Measurements from ENCODE around the gene DCUN1D5.
A peak's percentile ranks its signal among the peaks of the same experiment; 100 is the strongest.

DNA sequence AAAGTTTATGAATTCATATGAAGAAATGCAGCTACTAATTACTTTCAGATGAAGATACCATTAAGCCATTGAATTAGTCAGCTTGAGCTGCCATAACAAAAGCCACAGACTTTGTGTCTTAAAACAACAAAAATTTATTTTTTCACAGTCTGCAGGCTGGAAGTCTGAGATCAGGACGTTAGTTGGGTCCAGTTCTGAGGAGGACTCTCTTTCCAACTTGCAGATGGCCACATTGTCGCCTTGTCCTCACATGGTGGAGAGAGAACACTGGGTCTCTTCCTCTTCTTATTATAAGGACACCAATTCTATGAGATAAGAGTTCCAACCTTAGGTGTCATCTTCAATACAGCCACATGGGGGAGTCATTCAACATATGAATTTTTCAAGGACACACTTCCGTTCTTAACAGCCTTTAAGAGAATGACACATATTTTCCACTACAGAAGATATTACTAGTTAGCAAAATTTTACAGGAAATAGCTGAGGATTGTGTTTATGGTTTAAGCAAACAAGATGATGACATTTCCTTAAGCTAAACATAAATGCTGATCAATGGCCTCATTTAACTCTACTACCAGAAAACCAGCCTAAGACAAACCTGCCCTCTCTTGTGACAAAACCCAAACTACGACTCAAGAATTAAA is 56.0 kb downstream of the DCUN1D5 start:
- no peak for TF ChIP-seq POLR2A (IDR thresholded peaks at IDR 0.05)
- TF ChIP-seq, protein P1, sequence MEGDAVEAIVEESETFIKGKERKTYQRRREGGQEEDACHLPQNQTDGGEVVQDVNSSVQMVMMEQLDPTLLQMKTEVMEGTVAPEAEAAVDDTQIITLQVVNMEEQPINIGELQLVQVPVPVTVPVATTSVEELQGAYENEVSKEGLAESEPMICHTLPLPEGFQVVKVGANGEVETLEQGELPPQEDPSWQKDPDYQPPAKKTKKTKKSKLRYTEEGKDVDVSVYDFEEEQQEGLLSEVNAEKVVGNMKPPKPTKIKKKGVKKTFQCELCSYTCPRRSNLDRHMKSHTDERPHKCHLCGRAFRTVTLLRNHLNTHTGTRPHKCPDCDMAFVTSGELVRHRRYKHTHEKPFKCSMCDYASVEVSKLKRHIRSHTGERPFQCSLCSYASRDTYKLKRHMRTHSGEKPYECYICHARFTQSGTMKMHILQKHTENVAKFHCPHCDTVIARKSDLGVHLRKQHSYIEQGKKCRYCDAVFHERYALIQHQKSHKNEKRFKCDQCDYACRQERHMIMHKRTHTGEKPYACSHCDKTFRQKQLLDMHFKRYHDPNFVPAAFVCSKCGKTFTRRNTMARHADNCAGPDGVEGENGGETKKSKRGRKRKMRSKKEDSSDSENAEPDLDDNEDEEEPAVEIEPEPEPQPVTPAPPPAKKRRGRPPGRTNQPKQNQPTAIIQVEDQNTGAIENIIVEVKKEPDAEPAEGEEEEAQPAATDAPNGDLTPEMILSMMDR (IDR thresholded peaks at IDR 0.05): peak in 3 of 4 experiments; percentile 39 to 44 (median 44)
